SK-N-SH (cell line): ENCODE measurements around the gene SRGAP1. TPM values are rescaled to one million over a fixed set of nuclear protein-coding genes. Genes with fewer than 3 reads are reported as not detected.

Experiments
- CTCF ChIA-PET: fragments of 300-600, 350-600 bp; formaldehyde crosslinking; extraction: SDS; loops from one replicate; lab custom pipeline; 2021; lab: Yijun Ruan, JAX
- POLR2A ChIA-PET: fragments of 350-600 bp; sonication (Branson Sonifier 250); formaldehyde crosslinking; extraction: SDS; loops from one replicate; lab custom pipeline; 2020; ENCODE audit warnings: antibody characterized with exemption, inconsistent platforms; lab: Yijun Ruan, JAX
- DNase-seq: peaks from one replicate; pipeline ENCODE4 v3.0.0; 2012
- H2AFZ ChIP-seq: fragments of 200-600 bp; sonication (generic); 2 replicates; pipeline ENCODE4 v1.8.1; 2016; ENCODE audit warnings: antibody characterized with exemption, mild to moderate bottlenecking, low read depth
- H3F3A ChIP-seq: fragments of 200-600 bp; sonication (generic); replicated peaks from 2 replicates; pipeline ENCODE3; 2016; ENCODE audit warnings: antibody characterized with exemption, mild to moderate bottlenecking; ENCODE audit not compliant: insufficient read depth
- H3K27ac ChIP-seq, 2 experiments: fragments of 200-500 bp in 1 of 2; fragments of 200-600 bp in 1 of 2; sonication (Bioruptor generic) in 1 of 2; sonication (generic), shearing (Covaris generic) in 1 of 2; 2 replicates each; pipeline versions ENCODE4 v1.5.1 to v1.6.1; 2014 to 2016; ENCODE audit warnings: low read depth in 2 of 2, inconsistent platforms in 1 of 2, low read length in 1 of 2, mild to moderate bottlenecking in 1 of 2, mixed read lengths in 1 of 2
- H3K27me3 ChIP-seq: fragments of 200-600 bp; sonication (generic), shearing (Covaris generic); 2 replicates; pipeline ENCODE4 v1.6.1; 2016; ENCODE audit warnings: mixed run types; ENCODE audit not compliant: insufficient read depth
- H3K36me3 ChIP-seq, 2 experiments: fragments of 200-500 bp in 1 of 2; fragments of 200-600 bp in 1 of 2; sonication (Bioruptor generic) in 1 of 2; sonication (generic) in 1 of 2; replicated peaks in 1 of 2; 2 replicates each; pipeline versions ENCODE3 to v1.5.1; 2014 to 2016; ENCODE audit warnings: low read length in 1 of 2, mild to moderate bottlenecking in 1 of 2; ENCODE audit not compliant: insufficient read depth in 2 of 2, control insufficient read depth in 1 of 2
- H3K4me1 ChIP-seq, 2 experiments: fragments of 200-500 bp in 1 of 2; fragments of 200-600 bp in 1 of 2; sonication (Bioruptor generic) in 1 of 2; sonication (generic), shearing (Covaris generic) in 1 of 2; 2 replicates each; pipeline versions ENCODE4 v1.5.1 to v1.6.1; 2014 to 2016; ENCODE audit warnings: low read depth in 1 of 2, low read length in 1 of 2, mixed run types in 1 of 2; ENCODE audit not compliant: insufficient read depth in 2 of 2, control insufficient read depth in 1 of 2
- H3K4me2 ChIP-seq: fragments of 200-600 bp; sonication (generic), shearing (Covaris generic); 2 replicates; pipeline ENCODE4 v1.6.1; 2017; ENCODE audit warnings: mixed run types
- H3K4me3 ChIP-seq, 2 experiments: fragments of 200-500 bp in 1 of 2; fragments of 200-600 bp in 1 of 2; sonication (Bioruptor generic) in 1 of 2; sonication (generic), shearing (Covaris generic) in 1 of 2; 2 replicates each; pipeline versions ENCODE4 v1.5.1 to v1.8.1; 2014 to 2016; ENCODE audit warnings: low read depth in 2 of 2, inconsistent platforms in 1 of 2, low read length in 1 of 2, mild to moderate bottlenecking in 1 of 2, mixed read lengths in 1 of 2, moderate library complexity in 1 of 2
- H3K79me2 ChIP-seq: fragments of 200-600 bp; sonication (generic); 2 replicates; pipeline ENCODE4 v1.8.1; 2017; ENCODE audit warnings: mild to moderate bottlenecking; ENCODE audit not compliant: insufficient read depth
- H3K9ac ChIP-seq: fragments of 200-600 bp; sonication (generic); 2 replicates; pipeline ENCODE4 v1.6.1; 2017; ENCODE audit warnings: mixed run types
- H3K9me2 ChIP-seq: fragments of 200-600 bp; sonication (generic); 2 replicates; pipeline ENCODE4 v1.6.1; 2017; ENCODE audit warnings: mixed run types
- H3K9me3 ChIP-seq: fragments of 200-600 bp; sonication (generic); 2 replicates; pipeline ENCODE4 v1.6.1; 2017; ENCODE audit warnings: mixed run types, mild to moderate bottlenecking, moderate library complexity
- H4K20me1 ChIP-seq: fragments of 200-600 bp; sonication (generic); 2 replicates; pipeline ENCODE4 v1.6.1; 2017; ENCODE audit warnings: mild to moderate bottlenecking, mixed run types; ENCODE audit not compliant: insufficient read depth
- CHD2 ChIP-seq: fragments of 150-350 bp; IDR thresholded peaks from 2 replicates; pipeline ENCODE4 v1.6.1; 2018; ENCODE audit warnings: low read length; ENCODE audit not compliant: partially characterized antibody
- ELF1 ChIP-seq: IDR thresholded peaks from 2 replicates; pipeline ENCODE4 v1.4.0; 2012
- EP300 ChIP-seq, 2 experiments: IDR thresholded peaks; 2 replicates each; pipeline versions ENCODE4 v1.4.0 to v1.6.1; 2012; ENCODE audit warnings: borderline replicate concordance in 1 of 2, low read depth in 1 of 2, low read length in 1 of 2
- FOSL2 ChIP-seq: IDR thresholded peaks from 2 replicates; pipeline ENCODE4 v1.4.0; 2012; ENCODE audit warnings: low read depth, mild to moderate bottlenecking, moderate library complexity, borderline replicate concordance
- FOXJ3 ChIP-seq: sonication (generic); formaldehyde crosslinking; IDR thresholded peaks from 2 replicates; pipeline ENCODE4 v1.5.1; 2020; ENCODE audit warnings: mild to moderate bottlenecking, missing genetic modification reagents
- GABPA ChIP-seq: IDR thresholded peaks from 2 replicates; pipeline ENCODE4 v1.4.0; 2012; ENCODE audit warnings: low read depth, mild to moderate bottlenecking
- GATA2 ChIP-seq: sonication (generic); formaldehyde crosslinking; IDR thresholded peaks from 2 replicates; pipeline ENCODE4 v1.5.0; 2020; ENCODE audit warnings: mild to moderate bottlenecking, missing genetic modification reagents
- IRF3 ChIP-seq: fragments of 150-350 bp; IDR thresholded peaks from 2 replicates; pipeline ENCODE4 v1.6.1; 2016; ENCODE audit warnings: mild to moderate bottlenecking, low read depth, low read length
- JUND ChIP-seq: IDR thresholded peaks from 2 replicates; pipeline ENCODE4 v1.4.0; 2012
- PBX3 ChIP-seq: IDR thresholded peaks from 2 replicates; pipeline ENCODE4; 2012
- RXRA ChIP-seq: IDR thresholded peaks from 2 replicates; pipeline ENCODE4 v1.4.0; 2012; ENCODE audit warnings: low read depth, mild to moderate bottlenecking, borderline replicate concordance
- SIN3A ChIP-seq: IDR thresholded peaks from 2 replicates; pipeline ENCODE4 v1.6.1; 2012; ENCODE audit warnings: low read depth, mild to moderate bottlenecking, low read length, moderate library complexity, borderline replicate concordance
- WGBS: methylation state at CpG from one replicate; pipeline ENCODE4 v1.1.6; 2017; ENCODE audit warnings: low lambda C conversion rate; 5-methylcytosine and 5-hydroxymethylcytosine counted together
- polyA plus RNA-seq, 3 experiments: library from polyadenylated mRNA; depleted of rRNA; stranded (reverse); fragments of >200 nt; gene quantifications; 2 replicates each; pipeline ENCODE4 v1.2.3, GENCODE V29; 2012

Gene SRGAP1
- polyA plus RNA-seq, 1 of the 3 experiments (the other 2 are of a cell fraction) = 2.6 TPM

- H3K9me3 ChIP-seq = no peaks in the 10 kb centered on the region
- CTCF ChIA-PET = interaction anchor here (1.2 kb wide), 1 partner anchor 9 kb away, joined by 5 read pairs; no protein-coding TSS in a partner anchor
- no peak overlapping the region for H3K4me3 ChIP-seq
- H4K20me1 ChIP-seq = no peaks in the 10 kb centered on the region
- H3K9me2 ChIP-seq = no peaks in the 10 kb centered on the region
- no peaks in the 10 kb centered on the region for H3K36me3 ChIP-seq
- no peaks in the 10 kb centered on the region for H3F3A ChIP-seq
- POLR2A ChIA-PET = no interaction called here
- no peak overlapping the region for H3K27ac ChIP-seq
- H3K4me2 ChIP-seq = no peak overlapping the region
- TF ChIP-seq ELF1 = no peak
- no peak for TF ChIP-seq GABPA
- TF ChIP-seq FOSL2 = no peak
- TF ChIP-seq CHD2 = no peak
- TF ChIP-seq EP300 (IDR thresholded peaks at IDR 0.05; ENCODE audit: borderline replicate concordance in 1 of 2, low read depth in 1 of 2, low read length in 1 of 2) = no peak
- TF ChIP-seq FOXJ3 (CRISPR knock-in tag) = no peak
- no peak for TF ChIP-seq PBX3
- no peak for TF ChIP-seq SIN3A
- TF ChIP-seq RXRA = no peak
- no peak for TF ChIP-seq JUND
- TF ChIP-seq IRF3 = no peak
- TF ChIP-seq GATA2 (CRISPR knock-in tag) = no peak
- H3K9ac ChIP-seq = no peak overlapping the region
- no peak overlapping the region for H2AFZ ChIP-seq
- WGBS = 69% methylated on average over 5 of the region's 5 CpGs
- H3K27me3 ChIP-seq = no peaks in the 10 kb centered on the region
- DNase-seq = no peak
- peaks cover 3 to 18% of the 10 kb centered on the region in 2 experiments; a peak in 3 of 4 replicates for H3K4me1 ChIP-seq
- peaks cover 86% of the 10 kb centered on the region for H3K79me2 ChIP-seq
Measured at GRCh38 chr12:63863658-63864453, 19.4 kb downstream of the SRGAP1 start.

GRCh38 chr12:63864454-63864706 lies 19.9 kb downstream of the SRGAP1 start:
- no peak for TF ChIP-seq JUND
- CTCF ChIA-PET = no interaction called here
- no peak for DNase-seq
- no peaks in the 10 kb centered on the region for H3F3A ChIP-seq
- H3K36me3 ChIP-seq = no peaks in the 10 kb centered on the region
- H3K27me3 ChIP-seq = no peaks in the 10 kb centered on the region
- H2AFZ ChIP-seq = no peak overlapping the region
- peaks cover 87% of the 10 kb centered on the region for H3K79me2 ChIP-seq
- peaks cover 6 to 18% of the 10 kb centered on the region in 2 experiments; a peak in 3 of 4 replicates for H3K4me1 ChIP-seq
- POLR2A ChIA-PET = no interaction called here
- H3K4me2 ChIP-seq = no peak overlapping the region
- no peak overlapping the region for H3K4me3 ChIP-seq
- no peak overlapping the region for H3K9ac ChIP-seq
- H4K20me1 ChIP-seq = no peaks in the 10 kb centered on the region
- no peaks in the 10 kb centered on the region for H3K9me3 ChIP-seq
- H3K9me2 ChIP-seq = no peaks in the 10 kb centered on the region
- no peak overlapping the region for H3K27ac ChIP-seq
